HCT116 (cell line): ENCODE results near the gene MAST4. TPM values are rescaled to one million over a fixed set of nuclear protein-coding genes. Genes with fewer than 3 reads are reported as not detected.

Experiments used
- ATAC-seq: fragments of 200-7000 bp; cut with Tn5 transposase; 2 replicates; pipeline ENCODE4 v1.9.1; 2020; ENCODE audit warnings: mild to moderate bottlenecking, moderate library complexity
- BruUV-seq: library from RNA; stranded (reverse); fragments of 400-500 nt; replicated peaks from 2 replicates; lab custom pipeline; 2021; lab: Mats Ljungman, UMichigan
- CTCF ChIA-PET: fragments of 300-600 bp; sonication (Branson Sonifier 250); formaldehyde crosslinking; loops from one replicate; lab custom pipeline; 2021; ENCODE audit warnings: antibody characterized with exemption; lab: Charles Lee
- POLR2A ChIA-PET: fragments of 300-600, 350-600 bp; sonication (Branson Sonifier 250); formaldehyde crosslinking; loops from one replicate; lab custom pipeline; 2021; ENCODE audit warnings: antibody characterized with exemption; lab: Charles Lee
- RAD21 ChIA-PET, 2 experiments: fragments of 300-600 bp; sonication (Branson Sonifier 250); formaldehyde crosslinking; loops; one replicate each; lab custom pipeline; 2023; ENCODE audit warnings: low total read pairs in 2 of 2; ENCODE audit not compliant: uncharacterized antibody in 2 of 2, unreplicated experiment in 2 of 2, low non-redundant PET in 1 of 2; lab: Charles Lee
- DNase-seq: peaks from one replicate; pipeline ENCODE4 v3.0.0-alpha.2; 2010; ENCODE audit warnings: low read depth, low spot score
- H2AFZ ChIP-seq: fragments of 200-600 bp; shearing (Covaris generic), sonication (generic); 2 replicates; pipeline ENCODE4 v1.6.1; 2017; ENCODE audit warnings: low read depth, mixed run types, mixed read lengths, antibody characterized with exemption, low read length; ENCODE audit not compliant: poor library complexity, severe bottlenecking
- H3K27ac ChIP-seq: 2 replicates; pipeline ENCODE4 v1.5.1; 2012; ENCODE audit warnings: low read depth, low read length
- H3K27me3 ChIP-seq: fragments of 200-600 bp; sonication (generic); 2 replicates; pipeline ENCODE4 v1.6.1; 2016; ENCODE audit warnings: mixed run types, low read length, mixed read lengths; ENCODE audit not compliant: insufficient read depth
- H3K36me3 ChIP-seq, 2 experiments: fragments of 200-500 bp in 1 of 2; fragments of 200-600 bp in 1 of 2; sonication (Bioruptor generic) in 1 of 2; sonication (generic) in 1 of 2; 2 replicates each; pipeline versions ENCODE4 v1.5.1 to v1.6.1; 2014 to 2016; ENCODE audit warnings: low read length in 2 of 2, inconsistent platforms in 1 of 2, mixed read lengths in 1 of 2, mixed run types in 1 of 2; ENCODE audit not compliant: insufficient read depth in 2 of 2, control insufficient read depth in 1 of 2
- H3K4me1 ChIP-seq, 2 experiments: fragments of 200-600 bp in 1 of 2; sonication (generic) in 1 of 2; 2 replicates each; pipeline versions ENCODE4 v1.5.1 to v1.6.1; 2012 to 2017; ENCODE audit warnings: low read length in 2 of 2, inconsistent platforms in 1 of 2, mild to moderate bottlenecking in 1 of 2, mixed read lengths in 1 of 2, mixed run types in 1 of 2, moderate library complexity in 1 of 2; ENCODE audit not compliant: insufficient read depth in 2 of 2, control insufficient read depth in 1 of 2
- H3K4me2 ChIP-seq: fragments of 200-600 bp; sonication (generic); 2 replicates; pipeline ENCODE4 v1.6.1; 2017; ENCODE audit warnings: mixed run types, low read length, mixed read lengths
- H3K4me3 ChIP-seq, 2 experiments: fragments of 200-600 bp in 1 of 2; sonication (generic) in 1 of 2; replicated peaks in 1 of 2; 2 replicates each; pipeline ENCODE4 v1.5.1; 2011 to 2016; ENCODE audit warnings: low read length in 2 of 2, control low read depth in 1 of 2, low read depth in 1 of 2, mild to moderate bottlenecking in 1 of 2, mixed read lengths in 1 of 2, mixed run types in 1 of 2
- H3K79me2 ChIP-seq: fragments of 200-600 bp; sonication (generic); 2 replicates; pipeline ENCODE4 v1.6.1; 2017; ENCODE audit warnings: mild to moderate bottlenecking, mixed run types, low read length, moderate library complexity, mixed read lengths; ENCODE audit not compliant: insufficient read depth
- H3K9ac ChIP-seq: fragments of 200-600 bp; sonication (generic); 2 replicates; pipeline ENCODE4 v1.6.1; 2016; ENCODE audit warnings: low read length, mixed read lengths
- H3K9me2 ChIP-seq: fragments of 200-600 bp; sonication (generic), shearing (Covaris generic); 2 replicates; pipeline ENCODE4 v1.6.1; 2017; ENCODE audit warnings: mixed run types, mild to moderate bottlenecking, moderate library complexity; ENCODE audit not compliant: insufficient read depth
- H3K9me3 ChIP-seq, 2 experiments: fragments of 200-500 bp in 1 of 2; fragments of 200-600 bp in 1 of 2; sonication (Bioruptor generic) in 1 of 2; sonication (generic) in 1 of 2; 2 replicates each; pipeline ENCODE4 v1.6.1; 2014 to 2017; ENCODE audit warnings: low read length in 2 of 2, mixed read lengths in 2 of 2, inconsistent platforms in 1 of 2, low read depth in 1 of 2, mild to moderate bottlenecking in 1 of 2, mixed run types in 1 of 2, moderate library complexity in 1 of 2; ENCODE audit not compliant: control insufficient read depth in 1 of 2, insufficient read depth in 1 of 2
- H4K20me1 ChIP-seq: fragments of 200-600 bp; sonication (generic), shearing (Covaris generic); 2 replicates; pipeline ENCODE4 v1.6.1; 2017; ENCODE audit warnings: mixed run types, mild to moderate bottlenecking, moderate library complexity; ENCODE audit not compliant: insufficient read depth
- CBX3 ChIP-seq: IDR thresholded peaks from 2 replicates; pipeline ENCODE4 v1.6.1; 2012; ENCODE audit warnings: low read depth
- EGR1 ChIP-seq: IDR thresholded peaks from 2 replicates; pipeline ENCODE4 v1.6.1; 2012; ENCODE audit warnings: low read depth
- ELF1 ChIP-seq: IDR thresholded peaks from 2 replicates; pipeline ENCODE4 v1.6.1; 2012; ENCODE audit warnings: low read depth, borderline replicate concordance
- EZH2 ChIP-seq: fragments of 200-600 bp; sonication (generic); IDR thresholded peaks from 2 replicates; pipeline ENCODE4 v1.6.1; 2017; ENCODE audit warnings: antibody characterized with exemption, mixed run types
- JUND ChIP-seq: IDR thresholded peaks from 2 replicates; pipeline ENCODE4 v1.6.1; 2012
- POLR2AphosphoS5 ChIP-seq: IDR thresholded peaks from 2 replicates; pipeline ENCODE4 v1.6.1; 2011; ENCODE audit warnings: mild to moderate bottlenecking, low read depth, low read length, moderate library complexity
- RAD21 ChIP-seq: IDR thresholded peaks from 2 replicates; pipeline ENCODE4 v1.6.1; 2012; ENCODE audit warnings: low read depth, mild to moderate bottlenecking
- SP1 ChIP-seq: IDR thresholded peaks from 2 replicates; pipeline ENCODE4 v1.6.1; 2012; ENCODE audit warnings: low read depth
- SRF ChIP-seq: IDR thresholded peaks from 2 replicates; pipeline ENCODE4 v1.6.1; 2012; ENCODE audit warnings: low read depth
- YY1 ChIP-seq: IDR thresholded peaks from 2 replicates; pipeline ENCODE4 v1.6.1; 2011; ENCODE audit warnings: low read length, low read depth, moderate library complexity, mild to moderate bottlenecking; ENCODE audit not compliant: insufficient replicate concordance; ENCODE audit errors: extremely low read depth
- ZFX ChIP-seq: fragments of 450-650 bp; IDR thresholded peaks from 2 replicates; pipeline ENCODE4 v1.6.1; 2017
- ZNF274 ChIP-seq: fragments of 200-500 bp; sonication (Bioruptor generic); IDR thresholded peaks from 2 replicates; pipeline ENCODE4 v1.6.1; 2014; ENCODE audit warnings: mild to moderate bottlenecking, low read depth, low read length, inconsistent platforms
- intact Hi-C: fragments of 100-400 bp; cut with micrococcal nuclease; formaldehyde crosslinking; loops from 2 replicates; pipeline ENCODE4 v1.10.0; 2022
- total RNA-seq: library from RNA; stranded (reverse); gene quantifications from one replicate; pipeline ENCODE4 v1.2.1, GENCODE V29; 2021; ENCODE audit not compliant: unreplicated experiment
- TF ChIP-seq, protein P1 (sequence below): IDR thresholded peaks from 2 replicates; pipeline ENCODE4 v1.6.1; 2012; ENCODE audit warnings: low read depth
- TF ChIP-seq, protein P2 (sequence below): IDR thresholded peaks from 2 replicates; pipeline ENCODE4 v1.6.1; 2012
- TF ChIP-seq, protein P3 (sequence below), 3 experiments: fragments of 200-600 bp in 1 of 3; sonication (generic) in 1 of 3; IDR thresholded peaks in 2 of 3; conservative IDR thresholded peaks in 1 of 3; 2 replicates each; pipeline ENCODE4 v1.5.1; 2012 to 2017; ENCODE audit warnings: low read depth in 2 of 3, low read length in 2 of 3, antibody characterized with exemption in 1 of 3, borderline replicate concordance in 1 of 3, control low read depth in 1 of 3, mild to moderate bottlenecking in 1 of 3, mixed read lengths in 1 of 3, mixed run types in 1 of 3, moderate library complexity in 1 of 3; ENCODE audit not compliant: insufficient read depth in 1 of 3
- TF ChIP-seq, protein P4 (sequence below): IDR thresholded peaks from 2 replicates; pipeline ENCODE4 v1.6.1; 2012
- TF ChIP-seq, protein P5 (sequence below): IDR thresholded peaks from 2 replicates; pipeline ENCODE4 v1.6.1; 2011; ENCODE audit warnings: mild to moderate bottlenecking, low read length, moderate library complexity; ENCODE audit not compliant: insufficient replicate concordance; ENCODE audit errors: extremely low read depth

The MAST4 gene
- total RNA-seq, 1 experiment from 2014 or later: 1.1 TPM

DNA sequence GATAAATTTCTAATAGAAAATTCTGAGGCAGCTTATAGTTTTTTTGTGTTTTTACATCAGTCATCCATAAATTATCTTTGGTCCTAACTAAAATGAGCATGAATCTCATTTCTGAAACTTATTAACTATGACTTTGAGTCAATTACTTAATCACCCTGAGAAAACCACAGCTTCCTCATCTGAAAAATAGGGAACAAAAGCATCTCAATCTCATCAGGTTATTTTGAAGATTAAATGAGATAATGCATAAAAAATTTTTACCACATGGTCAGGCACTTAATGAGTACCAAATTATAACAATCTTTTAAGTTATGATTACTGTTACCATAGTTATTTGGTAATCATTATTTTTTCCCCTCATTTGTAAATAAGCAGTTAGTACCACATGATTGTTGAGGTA is 279.1 kb downstream of the MAST4 start:
- intact Hi-C loops: no loop called here
- Histone ChIP-seq H3K4me3 (no peak overlapping the region), H3K4me2 (no peak overlapping the region), H3K79me2 (no peaks in the 10 kb centered on the region), H4K20me1 (no peaks in the 10 kb centered on the region), H3K4me1 (no peaks in the 10 kb centered on the region), H3K27me3 (peaks cover 12% of the 10 kb centered on the region; the same call in 1 of the 2 replicates), H3K36me3 (no peaks in the 10 kb centered on the region), H3K9me2 (no peaks in the 10 kb centered on the region), H3K9ac (no peak overlapping the region)
- CTCF ChIA-PET: no interaction called here
- RAD21 ChIA-PET: no interaction called here
- TF ChIP-seq, protein P1, sequence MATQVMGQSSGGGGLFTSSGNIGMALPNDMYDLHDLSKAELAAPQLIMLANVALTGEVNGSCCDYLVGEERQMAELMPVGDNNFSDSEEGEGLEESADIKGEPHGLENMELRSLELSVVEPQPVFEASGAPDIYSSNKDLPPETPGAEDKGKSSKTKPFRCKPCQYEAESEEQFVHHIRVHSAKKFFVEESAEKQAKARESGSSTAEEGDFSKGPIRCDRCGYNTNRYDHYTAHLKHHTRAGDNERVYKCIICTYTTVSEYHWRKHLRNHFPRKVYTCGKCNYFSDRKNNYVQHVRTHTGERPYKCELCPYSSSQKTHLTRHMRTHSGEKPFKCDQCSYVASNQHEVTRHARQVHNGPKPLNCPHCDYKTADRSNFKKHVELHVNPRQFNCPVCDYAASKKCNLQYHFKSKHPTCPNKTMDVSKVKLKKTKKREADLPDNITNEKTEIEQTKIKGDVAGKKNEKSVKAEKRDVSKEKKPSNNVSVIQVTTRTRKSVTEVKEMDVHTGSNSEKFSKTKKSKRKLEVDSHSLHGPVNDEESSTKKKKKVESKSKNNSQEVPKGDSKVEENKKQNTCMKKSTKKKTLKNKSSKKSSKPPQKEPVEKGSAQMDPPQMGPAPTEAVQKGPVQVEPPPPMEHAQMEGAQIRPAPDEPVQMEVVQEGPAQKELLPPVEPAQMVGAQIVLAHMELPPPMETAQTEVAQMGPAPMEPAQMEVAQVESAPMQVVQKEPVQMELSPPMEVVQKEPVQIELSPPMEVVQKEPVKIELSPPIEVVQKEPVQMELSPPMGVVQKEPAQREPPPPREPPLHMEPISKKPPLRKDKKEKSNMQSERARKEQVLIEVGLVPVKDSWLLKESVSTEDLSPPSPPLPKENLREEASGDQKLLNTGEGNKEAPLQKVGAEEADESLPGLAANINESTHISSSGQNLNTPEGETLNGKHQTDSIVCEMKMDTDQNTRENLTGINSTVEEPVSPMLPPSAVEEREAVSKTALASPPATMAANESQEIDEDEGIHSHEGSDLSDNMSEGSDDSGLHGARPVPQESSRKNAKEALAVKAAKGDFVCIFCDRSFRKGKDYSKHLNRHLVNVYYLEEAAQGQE: no peak
- TF ChIP-seq, protein P2, sequence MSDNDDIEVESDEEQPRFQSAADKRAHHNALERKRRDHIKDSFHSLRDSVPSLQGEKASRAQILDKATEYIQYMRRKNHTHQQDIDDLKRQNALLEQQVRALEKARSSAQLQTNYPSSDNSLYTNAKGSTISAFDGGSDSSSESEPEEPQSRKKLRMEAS: no peak
- TF ChIP-seq ZNF274 (no peak), JUND (no peak), EGR1 (no peak), POLR2AphosphoS5 (no peak), EZH2 (no peak), SRF (no peak), ZFX (no peak), SP1 (no peak), YY1 (no peak), CBX3 (no peak), RAD21 (no peak), ELF1 (no peak)
- TF ChIP-seq, protein P3, sequence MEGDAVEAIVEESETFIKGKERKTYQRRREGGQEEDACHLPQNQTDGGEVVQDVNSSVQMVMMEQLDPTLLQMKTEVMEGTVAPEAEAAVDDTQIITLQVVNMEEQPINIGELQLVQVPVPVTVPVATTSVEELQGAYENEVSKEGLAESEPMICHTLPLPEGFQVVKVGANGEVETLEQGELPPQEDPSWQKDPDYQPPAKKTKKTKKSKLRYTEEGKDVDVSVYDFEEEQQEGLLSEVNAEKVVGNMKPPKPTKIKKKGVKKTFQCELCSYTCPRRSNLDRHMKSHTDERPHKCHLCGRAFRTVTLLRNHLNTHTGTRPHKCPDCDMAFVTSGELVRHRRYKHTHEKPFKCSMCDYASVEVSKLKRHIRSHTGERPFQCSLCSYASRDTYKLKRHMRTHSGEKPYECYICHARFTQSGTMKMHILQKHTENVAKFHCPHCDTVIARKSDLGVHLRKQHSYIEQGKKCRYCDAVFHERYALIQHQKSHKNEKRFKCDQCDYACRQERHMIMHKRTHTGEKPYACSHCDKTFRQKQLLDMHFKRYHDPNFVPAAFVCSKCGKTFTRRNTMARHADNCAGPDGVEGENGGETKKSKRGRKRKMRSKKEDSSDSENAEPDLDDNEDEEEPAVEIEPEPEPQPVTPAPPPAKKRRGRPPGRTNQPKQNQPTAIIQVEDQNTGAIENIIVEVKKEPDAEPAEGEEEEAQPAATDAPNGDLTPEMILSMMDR (IDR thresholded peaks at IDR 0.05 in 2 of 3, conservative IDR thresholded peaks at IDR 0.05 in 1 of 3; ENCODE audit: borderline replicate concordance in 1 of 3, insufficient read depth in 1 of 3, low read depth in 2 of 3, low read length in 2 of 3): no peak
- TF ChIP-seq, protein P4, sequence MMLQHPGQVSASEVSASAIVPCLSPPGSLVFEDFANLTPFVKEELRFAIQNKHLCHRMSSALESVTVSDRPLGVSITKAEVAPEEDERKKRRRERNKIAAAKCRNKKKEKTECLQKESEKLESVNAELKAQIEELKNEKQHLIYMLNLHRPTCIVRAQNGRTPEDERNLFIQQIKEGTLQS: no peak
- TF ChIP-seq, protein P5, sequence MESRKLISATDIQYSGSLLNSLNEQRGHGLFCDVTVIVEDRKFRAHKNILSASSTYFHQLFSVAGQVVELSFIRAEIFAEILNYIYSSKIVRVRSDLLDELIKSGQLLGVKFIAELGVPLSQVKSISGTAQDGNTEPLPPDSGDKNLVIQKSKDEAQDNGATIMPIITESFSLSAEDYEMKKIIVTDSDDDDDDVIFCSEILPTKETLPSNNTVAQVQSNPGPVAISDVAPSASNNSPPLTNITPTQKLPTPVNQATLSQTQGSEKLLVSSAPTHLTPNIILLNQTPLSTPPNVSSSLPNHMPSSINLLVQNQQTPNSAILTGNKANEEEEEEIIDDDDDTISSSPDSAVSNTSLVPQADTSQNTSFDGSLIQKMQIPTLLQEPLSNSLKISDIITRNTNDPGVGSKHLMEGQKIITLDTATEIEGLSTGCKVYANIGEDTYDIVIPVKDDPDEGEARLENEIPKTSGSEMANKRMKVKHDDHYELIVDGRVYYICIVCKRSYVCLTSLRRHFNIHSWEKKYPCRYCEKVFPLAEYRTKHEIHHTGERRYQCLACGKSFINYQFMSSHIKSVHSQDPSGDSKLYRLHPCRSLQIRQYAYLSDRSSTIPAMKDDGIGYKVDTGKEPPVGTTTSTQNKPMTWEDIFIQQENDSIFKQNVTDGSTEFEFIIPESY: no peak
- TF ChIP-seq, all 23 proteins: peak for 0
- ATAC-seq: no peak
- no peak overlapping the region for H3K27ac ChIP-seq
- BruUV-seq: no TSS peak
- H2AFZ ChIP-seq: no peak overlapping the region
- DNase-seq: no peak
- H3K9me3 ChIP-seq: no peaks in the 10 kb centered on the region
- POLR2A ChIA-PET: no interaction called here
